ENCODE measurements around the gene EPB41. TPM values are rescaled to one million over a fixed set of nuclear protein-coding genes. Genes with fewer than 3 reads are reported as not detected.
A peak's percentile ranks its signal among the peaks of the same experiment; 100 is the strongest.

Gene EPB41
- total RNA-seq, 1 donor from 2014 or later = 9.7 TPM

- no peaks in the 10 kb centered on the region for H3K36me3 Mint-ChIP-seq (ENCODE audit: unreplicated experiment)
- no peak overlapping the region for H3K27ac Mint-ChIP-seq (ENCODE audit: unreplicated experiment)
- peaks cover 5% of the 10 kb centered on the region for H3K4me1 Mint-ChIP-seq (ENCODE audit: unreplicated experiment)
- peak; percentile 33 for TF ChIP-seq CTCF (IDR thresholded peaks at IDR 0.05)
- no peak for DNase-seq (ENCODE audit: extremely low spot score, unreplicated experiment)
- H3K4me3 Mint-ChIP-seq (ENCODE audit: unreplicated experiment) = no peak overlapping the region
- H3K27me3 Mint-ChIP-seq (ENCODE audit: unreplicated experiment) = no peaks in the 10 kb centered on the region
- no peaks in the 10 kb centered on the region for H3K9me3 Mint-ChIP-seq (ENCODE audit: unreplicated experiment)
These were observed 203.0 kb downstream of the EPB41 start for GRCh38 chr1:29117381-29117780.

GRCh38 chr1:29119121-29119929 is 205.0 kb downstream of the EPB41 start:
- Mint-ChIP-seq H3K36me3 (ENCODE audit: unreplicated experiment) (no peaks in the 10 kb centered on the region), H3K4me3 (ENCODE audit: unreplicated experiment) (no peak overlapping the region), H3K9me3 (ENCODE audit: unreplicated experiment) (no peaks in the 10 kb centered on the region), H3K27me3 (ENCODE audit: unreplicated experiment) (no peaks in the 10 kb centered on the region), H3K27ac (ENCODE audit: unreplicated experiment) (peak overlapping the region; percentile 44), H3K4me1 (ENCODE audit: unreplicated experiment) (peaks cover 5% of the 10 kb centered on the region)
- no peak for DNase-seq (ENCODE audit: extremely low spot score, unreplicated experiment)
- no peak for TF ChIP-seq CTCF (IDR thresholded peaks at IDR 0.05)

GRCh38 chr1:29120367-29120766 is 206.0 kb downstream of the EPB41 start:
- Mint-ChIP-seq H3K4me3 (ENCODE audit: unreplicated experiment) (no peak overlapping the region), H3K27ac (ENCODE audit: unreplicated experiment) (no peak overlapping the region), H3K4me1 (ENCODE audit: unreplicated experiment) (peaks cover 10% of the 10 kb centered on the region), H3K36me3 (ENCODE audit: unreplicated experiment) (no peaks in the 10 kb centered on the region), H3K27me3 (ENCODE audit: unreplicated experiment) (no peaks in the 10 kb centered on the region), H3K9me3 (ENCODE audit: unreplicated experiment) (no peaks in the 10 kb centered on the region)
- no peak for TF ChIP-seq CTCF (IDR thresholded peaks at IDR 0.05)
- DNase-seq (ENCODE audit: extremely low spot score, unreplicated experiment) = no peak

- H3K27ac Mint-ChIP-seq (ENCODE audit: unreplicated experiment) = no peak overlapping the region
- peaks cover 16% of the 10 kb centered on the region for H3K4me1 Mint-ChIP-seq (ENCODE audit: unreplicated experiment)
- DNase-seq (ENCODE audit: extremely low spot score, unreplicated experiment) = no peak
These were observed 206.6 kb downstream of the EPB41 start for GRCh38 chr1:29120947-29121485.

More at GRCh38 chr1:29120947-29121485, 206.6 kb downstream of the EPB41 start:
- Mint-ChIP-seq H3K27me3 (ENCODE audit: unreplicated experiment) (no peaks in the 10 kb centered on the region), H3K4me3 (ENCODE audit: unreplicated experiment) (no peak overlapping the region), H3K9me3 (ENCODE audit: unreplicated experiment) (no peaks in the 10 kb centered on the region), H3K36me3 (ENCODE audit: unreplicated experiment) (no peaks in the 10 kb centered on the region)
- TF ChIP-seq CTCF (IDR thresholded peaks at IDR 0.05) = peak; percentile 62

Data from osteocyte (in vitro differentiated cells).